ENCODE results near the gene SEPTIN10.

SEPTIN10 gene

DNA sequence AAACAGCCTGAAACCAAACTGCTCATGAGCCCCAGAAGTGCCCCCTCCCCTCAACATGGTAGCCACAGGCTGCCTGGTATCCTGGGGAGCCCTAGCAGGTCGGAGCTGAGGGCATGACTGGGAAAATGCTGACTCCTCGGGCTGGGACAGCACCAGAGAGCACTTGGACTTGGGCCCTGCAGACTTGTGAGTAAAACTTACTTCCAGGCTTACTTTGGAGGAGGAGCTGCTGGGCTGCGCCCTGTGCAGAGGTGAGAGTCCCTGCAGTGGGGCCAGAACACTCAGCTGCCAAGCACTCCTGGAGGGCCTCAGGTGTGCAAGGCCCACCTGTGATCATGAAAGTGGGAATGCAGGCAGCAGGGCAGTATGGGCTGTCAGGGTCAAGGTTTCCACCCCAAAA is 119.4 kb downstream of the SEPTIN10 start:
- DNase-seq, result no peak

DNA sequence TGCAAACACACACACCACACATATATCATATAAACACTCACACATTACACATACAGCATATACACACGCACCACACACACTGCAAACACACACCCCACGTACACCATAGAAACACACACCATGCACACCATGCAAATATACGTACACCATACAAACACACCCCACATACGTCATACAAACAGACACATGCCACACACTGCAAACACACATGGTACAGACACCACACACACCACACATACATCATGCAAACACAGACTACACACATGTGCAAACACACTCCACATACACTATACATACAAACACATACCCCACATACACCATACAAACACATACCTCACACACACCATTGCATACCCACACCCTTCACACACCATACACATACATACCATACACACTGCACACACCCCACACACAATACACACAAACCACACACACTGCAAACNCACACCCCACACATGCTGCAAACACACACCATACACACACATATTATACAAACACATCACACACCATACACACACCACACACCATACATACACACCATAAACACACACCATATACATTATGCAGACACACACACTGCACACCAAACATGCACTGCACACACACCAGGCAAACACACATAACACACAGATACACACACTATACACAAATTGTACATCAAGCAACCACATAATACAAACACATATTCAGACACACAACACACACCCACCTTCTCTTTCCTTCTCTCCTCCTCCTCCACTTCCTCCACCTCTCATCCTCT is 120.4 kb downstream of the SEPTIN10 start:
- DNase-seq, result no peak

Measured in fibroblast of skin of right quadriceps (primary cell).